Bronchial epithelial cell (primary cell): ENCODE results near the gene HDAC4. TPM values are rescaled to one million over a fixed set of nuclear protein-coding genes. Genes with fewer than 3 reads are reported as not detected.

ENCODE experiments used
- DNase-seq: peaks from one replicate; pipeline ENCODE4 v3.0.0-alpha.2; 2010; ENCODE audit warnings: low read depth
- FAIRE-seq: peaks from 2 replicates; lab custom pipeline; 2011; peaks lifted over from hg19 to GRCh38; lab: Jason Lieb, UNC
- H3K27me3 ChIP-seq: 2 replicates; pipeline ENCODE4 v1.5.1; 2011; ENCODE audit warnings: low read length; ENCODE audit not compliant: control insufficient read depth, insufficient read depth
- H3K36me3 ChIP-seq: 2 replicates; pipeline ENCODE4 v1.5.1; 2011; ENCODE audit warnings: low read length; ENCODE audit not compliant: control insufficient read depth, insufficient read depth
- H3K4me3 ChIP-seq: 2 replicates; pipeline ENCODE4 v1.5.1; 2011; ENCODE audit warnings: mild to moderate bottlenecking, low read depth, low read length, control low read depth
- CTCF ChIP-seq: IDR thresholded peaks from 2 replicates; pipeline ENCODE4 v1.5.1; 2011; ENCODE audit warnings: mild to moderate bottlenecking, moderate library complexity, low read length, control low read depth, inconsistent platforms; ENCODE audit not compliant: insufficient read depth, severe bottlenecking
- total RNA-seq: library from RNA; depleted of rRNA; stranded (reverse); fragments of >200 nt; gene quantifications from 2 replicates; pipeline ENCODE4 v1.2.1, GENCODE V29; 2014

The HDAC4 gene
- total RNA-seq, 1 donor from 2014 or later = 5.3 TPM

- DNase-seq (no peak), FAIRE-seq (no peak)
- no peak for TF ChIP-seq CTCF
- H3K4me3 ChIP-seq = no peak overlapping the region
- H3K27me3 ChIP-seq = no peaks in the 10 kb centered on the region
- H3K36me3 ChIP-seq = no peaks in the 10 kb centered on the region
Measured at GRCh38 chr2:239044336-239044735, 356.5 kb downstream of the HDAC4 start.

- no peak for TF ChIP-seq CTCF
- Histone ChIP-seq H3K27me3 (no peaks in the 10 kb centered on the region), H3K36me3 (no peaks in the 10 kb centered on the region), H3K4me3 (no peak overlapping the region)
- DNase-seq = no peak
- no peak for FAIRE-seq
Measured at GRCh38 chr2:239043326-239043725, 357.5 kb downstream of the HDAC4 start.

GRCh38 chr2:239042551-239043320 lies 358.1 kb downstream of the HDAC4 start:
- FAIRE-seq (no peak), DNase-seq (no peak)
- H3K4me3 ChIP-seq = no peak overlapping the region
- no peaks in the 10 kb centered on the region for H3K36me3 ChIP-seq
- no peak for TF ChIP-seq CTCF
- H3K27me3 ChIP-seq = no peaks in the 10 kb centered on the region

- no peak for FAIRE-seq
Measured at GRCh38 chr2:239042046-239042445, 358.8 kb downstream of the HDAC4 start.

GRCh38 chr2:239041062-239041461 lies 359.8 kb downstream of the HDAC4 start:
- no peak for FAIRE-seq
- Histone ChIP-seq H3K4me3 (no peak overlapping the region), H3K36me3 (no peaks in the 10 kb centered on the region), H3K27me3 (no peaks in the 10 kb centered on the region)
- no peak for DNase-seq
- TF ChIP-seq CTCF = no peak

More at GRCh38 chr2:239042046-239042445, 358.8 kb downstream of the HDAC4 start:
- H3K4me3 ChIP-seq = no peak overlapping the region
- no peaks in the 10 kb centered on the region for H3K27me3 ChIP-seq
- no peaks in the 10 kb centered on the region for H3K36me3 ChIP-seq
- DNase-seq = no peak
- no peak for TF ChIP-seq CTCF
